Measurements from ENCODE around the gene PDE6B.

DNA sequence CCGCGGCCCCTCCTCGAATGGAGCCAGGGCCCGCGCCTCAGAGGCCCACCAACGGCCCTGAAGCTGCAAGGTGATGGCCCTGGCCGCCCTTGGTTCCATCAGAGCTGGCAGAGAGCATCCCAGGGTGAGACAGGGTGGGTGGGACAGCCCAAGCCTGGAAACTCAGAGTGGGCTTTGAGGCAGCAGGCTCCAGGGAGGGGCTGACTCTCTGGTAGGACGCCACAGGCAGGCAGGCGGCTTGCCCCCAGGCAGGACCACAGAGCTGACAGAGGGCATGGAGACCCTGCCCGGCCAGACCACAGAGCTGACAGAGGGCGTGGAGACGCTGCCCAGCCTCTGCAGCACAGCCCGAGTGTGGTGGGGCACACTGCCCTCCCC, 53.7 kb downstream of the PDE6B start:
- TF ChIP-seq KDM5A (IDR thresholded peaks at IDR 0.05) = no peak
- no peak for TF ChIP-seq CTCF (IDR thresholded peaks at IDR 0.05)
